Retinal pigment epithelial cell (primary cell): ENCODE results near the gene SLC26A3.

Experiments
- DNase-seq: peaks from one replicate; pipeline ENCODE4 v3.0.0-alpha.2; 2010; ENCODE audit warnings: low read depth
- H3K4me3 ChIP-seq: 2 replicates; pipeline ENCODE4 v1.5.1; 2011; ENCODE audit warnings: mild to moderate bottlenecking, low read length, control low read depth, moderate library complexity
- CTCF ChIP-seq: conservative IDR thresholded peaks from 2 replicates; pipeline ENCODE4 v1.5.1; 2011; ENCODE audit warnings: low read depth, low read length, control low read depth, inconsistent platforms

Gene SLC26A3

GRCh38 chr7:107833684-107834106 is 30.7 kb upstream of the SLC26A3 start:
- H3K4me3 ChIP-seq, result no peak overlapping the region
- TF ChIP-seq CTCF, result no peak
- no peak for DNase-seq

GRCh38 chr7:107830420-107830819 is 27.4 kb upstream of the SLC26A3 start:
- no peak for TF ChIP-seq CTCF
- H3K4me3 ChIP-seq, result no peak overlapping the region
- DNase-seq, result no peak

GRCh38 chr7:107828540-107828939 is 25.5 kb upstream of the SLC26A3 start:
- TF ChIP-seq CTCF, result no peak
- H3K4me3 ChIP-seq, result no peak overlapping the region
- no peak for DNase-seq

- H3K4me3 ChIP-seq, result no peak overlapping the region
- no peak for TF ChIP-seq CTCF
- no peak for DNase-seq
Measured at GRCh38 chr7:107827501-107827900, 24.5 kb upstream of the SLC26A3 start.

- no peak for TF ChIP-seq CTCF
- DNase-seq, result no peak
Measured at GRCh38 chr7:107826451-107826850, 23.4 kb upstream of the SLC26A3 start.

GRCh38 chr7:107824858-107825257 is 21.8 kb upstream of the SLC26A3 start:
- no peak overlapping the region for H3K4me3 ChIP-seq
- TF ChIP-seq CTCF, result no peak
- DNase-seq, result no peak

More at GRCh38 chr7:107826451-107826850, 23.4 kb upstream of the SLC26A3 start:
- no peak overlapping the region for H3K4me3 ChIP-seq

- TF ChIP-seq CTCF, result no peak
- no peak for DNase-seq
Measured at GRCh38 chr7:107818622-107819021, 15.6 kb upstream of the SLC26A3 start.

More at GRCh38 chr7:107818622-107819021, 15.6 kb upstream of the SLC26A3 start:
- no peak overlapping the region for H3K4me3 ChIP-seq
